Activated T-cell treated with anti-CD3 and anti-CD28 coated beads, Interleukin-2, amount 50 U/mL, for 72 hours (primary cell): ENCODE data around the gene DCC. TPM values are rescaled to one million over a fixed set of nuclear protein-coding genes. Genes with fewer than 3 reads are reported as not detected.

Source experiments
- ATAC-seq, 2 donors: fragments of 150-1000 bp; cut with Tn5 transposase; replicated peaks in 1 of 2; 2 replicates each; pipeline ENCODE4 v1.10.0; 2021; ENCODE audit warnings: moderate library complexity in 2 of 2, mild to moderate bottlenecking in 1 of 2
- DNase-seq, 2 donors: peaks; one replicate each; pipeline ENCODE4 v3.0.0; 2021 to 2022; ENCODE audit warnings: mixed read lengths in 1 of 2
- H3K27ac Mint-ChIP-seq: one replicate; pipeline ENCODE4 v1.8.0; 2022; ENCODE audit warnings: mild to moderate bottlenecking, moderate library complexity, mixed read lengths
- H3K27me3 Mint-ChIP-seq: one replicate; pipeline ENCODE4 v1.8.0; 2022; ENCODE audit warnings: low read depth, mixed read lengths
- H3K36me3 Mint-ChIP-seq, 2 donors: one replicate each; pipeline ENCODE4 v1.8.0; 2022; ENCODE audit warnings: mixed read lengths in 2 of 2, mild to moderate bottlenecking in 1 of 2; ENCODE audit not compliant: insufficient read depth in 2 of 2
- H3K4me1 Mint-ChIP-seq: one replicate; pipeline ENCODE4 v1.8.0; 2022; ENCODE audit warnings: low read depth, mixed read lengths
- H3K4me3 Mint-ChIP-seq, 2 donors: one replicate each; pipeline ENCODE4 v1.8.0; 2022; ENCODE audit warnings: mild to moderate bottlenecking in 2 of 2, mixed read lengths in 2 of 2, moderate library complexity in 2 of 2
- H3K9me3 Mint-ChIP-seq, 2 donors: one replicate each; pipeline ENCODE4 v1.8.0; 2022; ENCODE audit warnings: mixed read lengths in 2 of 2
- total RNA-seq, 2 donors: library from RNA; stranded (reverse); gene quantifications; one replicate each; pipeline ENCODE4 v1.2.3, GENCODE V29; 2022

The DCC gene
- total RNA-seq, 2 donors from 2014 or later = not detected

DNA sequence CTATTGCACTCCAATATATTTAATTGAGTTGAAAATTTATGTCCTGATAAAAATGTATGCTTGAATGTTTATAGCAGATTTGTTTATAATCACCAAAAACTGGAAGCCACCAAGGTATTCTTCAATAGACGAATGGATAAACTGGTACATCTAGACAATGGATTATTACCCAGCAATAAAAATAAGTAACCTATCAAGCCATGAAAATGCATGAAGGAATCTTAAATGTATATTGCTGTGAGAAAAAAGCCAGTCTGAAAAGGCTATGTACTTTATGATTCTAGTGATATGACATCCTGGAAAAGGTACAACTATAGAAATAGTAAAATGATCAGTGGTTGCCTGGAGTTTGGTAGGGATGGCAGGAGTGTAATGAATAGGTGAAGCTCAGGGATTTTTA is 580.7 kb downstream of the DCC start:
- Mint-ChIP-seq H3K4me1 (no peaks in the 10 kb centered on the region), H3K4me3 (no peak overlapping the region), H3K27ac (no peak overlapping the region), H3K27me3 (no peaks in the 10 kb centered on the region), H3K36me3 (peaks cover 0 to 2% of the 10 kb centered on the region in 2 donors), H3K9me3 (peaks cover 0 to 3% of the 10 kb centered on the region in 2 donors)
- no peak for ATAC-seq
- no peak for DNase-seq

DNA sequence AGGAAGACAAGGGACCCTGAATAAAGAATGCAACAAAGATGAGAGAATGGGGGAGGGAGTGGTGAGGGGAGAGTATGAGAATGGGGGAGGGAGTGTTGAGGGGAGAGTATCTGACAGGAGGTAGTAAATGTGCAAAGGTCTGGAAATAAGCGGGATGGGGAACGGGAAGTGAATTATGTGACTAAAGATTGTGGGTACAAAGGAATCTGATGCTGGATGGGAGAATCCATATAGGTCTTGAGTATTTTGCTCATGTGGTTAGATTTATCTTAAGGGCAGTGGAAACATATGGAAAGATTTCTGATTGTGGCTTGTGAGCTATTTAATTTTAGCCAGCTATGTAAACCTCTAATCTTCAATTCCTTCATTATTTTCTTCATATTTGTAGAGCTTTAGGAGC is 593.4 kb downstream of the DCC start:
- H3K27me3 Mint-ChIP-seq = no peaks in the 10 kb centered on the region
- DNase-seq (no peak), ATAC-seq (no peak)
- H3K4me3 Mint-ChIP-seq = no peak overlapping the region
- H3K9me3 Mint-ChIP-seq = peaks cover 6% of the 10 kb centered on the region in 2 donors
- no peaks in the 10 kb centered on the region for H3K4me1 Mint-ChIP-seq
- no peaks in the 10 kb centered on the region for H3K36me3 Mint-ChIP-seq
- H3K27ac Mint-ChIP-seq = no peak overlapping the region

DNA sequence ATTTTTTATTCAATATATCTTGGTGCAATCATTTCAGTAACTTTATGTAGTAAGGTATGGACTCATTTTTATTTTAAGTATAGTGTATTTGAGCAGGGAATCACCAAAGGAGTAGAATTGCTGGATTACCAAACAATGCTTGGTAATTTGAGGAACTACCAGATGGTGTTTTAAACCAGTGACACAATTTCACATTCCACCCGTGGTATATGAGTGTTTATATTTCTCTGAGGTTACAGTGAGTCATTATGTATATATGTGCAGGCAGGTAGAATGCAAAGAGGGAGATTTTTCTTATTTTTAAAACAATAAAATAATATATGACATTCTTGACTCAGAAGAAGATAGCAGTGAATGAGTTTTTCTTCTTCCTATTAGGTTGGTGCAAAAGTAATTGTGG is 596.9 kb downstream of the DCC start:
- Mint-ChIP-seq H3K9me3 (peaks cover 10 to 11% of the 10 kb centered on the region in 2 donors), H3K4me1 (no peaks in the 10 kb centered on the region), H3K27ac (no peak overlapping the region), H3K4me3 (no peak overlapping the region), H3K36me3 (no peaks in the 10 kb centered on the region), H3K27me3 (no peaks in the 10 kb centered on the region)
- no peak for DNase-seq
- ATAC-seq = no peak

DNA sequence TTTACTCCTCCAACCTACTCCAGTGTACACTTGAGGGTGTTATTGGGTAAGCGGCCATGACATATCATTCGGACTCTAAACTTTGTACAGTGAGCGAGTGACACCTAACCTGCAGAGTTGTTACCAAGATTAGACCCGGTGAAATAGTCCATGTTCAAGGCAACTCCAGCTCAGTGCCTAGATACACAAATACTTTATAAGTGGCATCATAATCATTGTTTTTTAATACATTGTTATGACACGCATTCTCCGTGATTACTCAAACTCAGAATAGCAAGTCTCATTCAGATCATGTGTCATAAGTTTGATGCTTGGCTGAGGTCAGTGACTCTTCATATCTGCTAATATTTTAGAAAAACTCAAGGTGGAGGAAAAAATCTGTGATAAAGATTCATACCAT is 597.8 kb downstream of the DCC start:
- no peak overlapping the region for H3K4me3 Mint-ChIP-seq
- H3K4me1 Mint-ChIP-seq = no peaks in the 10 kb centered on the region
- no peak for DNase-seq
- no peak for ATAC-seq
- no peak overlapping the region for H3K27ac Mint-ChIP-seq
- H3K36me3 Mint-ChIP-seq = no peaks in the 10 kb centered on the region
- H3K9me3 Mint-ChIP-seq = peaks cover 10 to 11% of the 10 kb centered on the region in 2 donors
- no peaks in the 10 kb centered on the region for H3K27me3 Mint-ChIP-seq

DNA sequence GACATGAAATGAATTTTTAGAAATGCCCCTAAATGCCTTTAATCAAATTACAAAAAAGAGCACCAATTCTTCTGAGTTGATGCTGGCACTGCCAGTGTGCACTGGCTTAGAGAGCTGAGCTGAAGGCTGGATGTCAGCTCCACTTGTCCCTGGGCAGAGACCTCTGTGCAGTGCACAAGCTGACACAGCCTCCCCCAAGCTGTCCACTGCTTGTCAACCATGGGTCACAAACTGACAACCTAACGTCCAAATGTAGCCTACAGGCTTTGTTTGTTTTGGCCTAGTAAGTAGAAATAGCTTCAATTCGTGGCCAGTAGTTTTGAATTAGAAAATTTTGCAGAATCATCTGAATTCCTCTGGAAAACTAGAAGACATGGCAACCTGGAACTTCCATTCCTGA is 605.6 kb downstream of the DCC start:
- Mint-ChIP-seq H3K9me3 (peaks cover 0 to 4% of the 10 kb centered on the region in 2 donors), H3K27me3 (no peaks in the 10 kb centered on the region)
- ATAC-seq = no peak

DNA sequence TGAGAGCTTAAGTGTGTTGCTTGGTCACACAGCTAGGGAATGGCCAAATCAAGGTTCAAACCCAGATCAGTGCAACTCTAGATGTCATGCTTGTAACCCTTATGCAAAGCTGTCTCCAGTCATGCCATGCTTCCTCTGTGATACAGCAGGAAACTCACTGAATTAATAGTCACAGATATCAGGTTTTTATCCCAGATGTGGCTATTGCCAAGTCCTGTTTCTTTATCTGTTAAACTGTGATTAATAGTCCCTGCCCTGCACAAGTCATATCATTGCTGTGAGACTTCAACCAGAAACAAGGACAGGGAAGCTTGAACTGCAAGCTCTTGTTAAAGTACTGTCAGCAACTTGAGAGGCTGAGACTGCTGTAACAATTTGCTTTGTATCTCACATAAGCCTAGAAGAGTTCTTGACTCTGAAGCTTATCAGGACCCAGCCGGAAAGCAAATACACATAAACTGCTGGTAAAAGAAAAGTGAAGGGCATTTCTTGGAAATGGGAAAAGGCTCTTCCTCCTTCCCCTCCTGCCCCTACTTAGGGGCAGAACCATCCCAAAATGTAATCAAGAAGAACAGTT is 609.0 kb downstream of the DCC start:
- no peak overlapping the region for H3K27ac Mint-ChIP-seq
- no peaks in the 10 kb centered on the region for H3K27me3 Mint-ChIP-seq
- peaks cover under 1 to 4% of the 10 kb centered on the region in 2 donors for H3K9me3 Mint-ChIP-seq
- H3K4me1 Mint-ChIP-seq = no peaks in the 10 kb centered on the region
- DNase-seq (no peak), ATAC-seq (no peak)
- no peaks in the 10 kb centered on the region for H3K36me3 Mint-ChIP-seq
- no peak overlapping the region for H3K4me3 Mint-ChIP-seq

More for the DNA sequence above, 605.6 kb downstream of the DCC start:
- Mint-ChIP-seq H3K4me1 (no peaks in the 10 kb centered on the region), H3K27ac (no peak overlapping the region), H3K36me3 (no peaks in the 10 kb centered on the region), H3K4me3 (no peak overlapping the region)
- no peak for DNase-seq

DNA sequence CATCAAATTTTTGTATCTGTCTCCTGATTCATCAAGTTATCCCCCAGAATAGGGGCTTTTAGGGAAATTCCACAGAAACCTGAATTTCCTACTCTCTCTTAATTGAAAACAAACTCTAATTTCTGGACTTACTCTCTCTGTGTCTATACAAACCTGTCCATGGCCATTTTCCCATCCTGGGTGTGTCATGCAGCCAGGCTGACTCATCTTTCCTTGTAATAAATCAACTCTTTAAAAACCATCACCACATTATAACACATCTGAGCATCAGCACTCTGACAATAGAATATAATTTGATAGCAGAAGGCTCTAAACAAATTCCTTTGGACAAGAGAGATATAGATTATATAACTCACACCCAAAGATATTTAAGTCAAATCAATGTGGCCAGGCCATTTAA is 610.2 kb downstream of the DCC start:
- Mint-ChIP-seq H3K4me3 (no peak overlapping the region), H3K4me1 (no peaks in the 10 kb centered on the region), H3K9me3 (peaks cover 2 to 4% of the 10 kb centered on the region in 2 donors), H3K36me3 (no peaks in the 10 kb centered on the region), H3K27me3 (no peaks in the 10 kb centered on the region), H3K27ac (no peak overlapping the region)
- no peak for DNase-seq
- no peak for ATAC-seq

DNA sequence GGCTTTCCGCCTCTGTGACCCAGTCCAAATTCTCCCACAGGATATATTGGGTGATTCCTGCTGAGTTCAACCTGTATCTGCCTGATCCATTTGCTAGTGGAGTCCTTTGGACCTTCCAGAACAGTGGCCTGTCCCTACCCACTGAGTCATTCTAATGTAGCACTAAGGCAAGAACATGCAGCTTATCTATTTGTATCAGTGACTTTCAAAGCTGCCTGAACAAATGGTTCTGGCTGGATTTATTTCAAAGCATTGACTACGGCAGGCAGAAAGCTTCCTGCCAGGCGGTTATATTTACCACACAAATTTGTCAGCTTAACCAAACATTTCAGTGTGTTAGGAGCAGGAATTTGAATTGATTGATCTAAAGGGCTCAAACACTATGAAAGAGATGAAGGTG is 613.4 kb downstream of the DCC start:
- Mint-ChIP-seq H3K36me3 (peaks cover 0 to 3% of the 10 kb centered on the region in 2 donors), H3K4me3 (no peak overlapping the region), H3K4me1 (no peaks in the 10 kb centered on the region), H3K9me3 (peaks cover 0 to 2% of the 10 kb centered on the region in 2 donors), H3K27ac (no peak overlapping the region), H3K27me3 (no peaks in the 10 kb centered on the region)
- no peak for DNase-seq
- ATAC-seq = no peak

DNA sequence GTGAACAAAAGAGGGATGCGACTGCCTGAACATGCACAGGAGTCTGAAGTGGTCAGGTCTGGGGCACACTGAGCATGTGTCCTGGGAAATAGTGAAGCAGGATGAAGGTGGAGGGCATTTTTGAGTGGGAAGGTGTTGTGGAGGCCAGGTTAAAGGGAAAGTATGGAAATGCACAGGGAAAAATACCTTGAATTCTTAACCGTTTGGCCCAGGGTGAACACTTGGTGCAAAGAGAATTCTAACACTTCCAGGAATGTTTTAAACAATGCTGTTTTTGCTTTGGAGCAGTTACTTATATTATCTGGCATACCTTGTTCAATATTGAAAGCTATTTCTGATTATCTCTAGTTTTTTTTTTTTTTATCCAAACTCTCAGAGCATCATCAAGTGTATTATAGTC is 623.5 kb downstream of the DCC start:
- no peak for DNase-seq
- Mint-ChIP-seq H3K36me3 (no peaks in the 10 kb centered on the region), H3K4me1 (no peaks in the 10 kb centered on the region), H3K9me3 (peaks cover 2 to 4% of the 10 kb centered on the region in 2 donors), H3K27me3 (no peaks in the 10 kb centered on the region), H3K27ac (no peak overlapping the region), H3K4me3 (no peak overlapping the region)
- no peak for ATAC-seq

DNA sequence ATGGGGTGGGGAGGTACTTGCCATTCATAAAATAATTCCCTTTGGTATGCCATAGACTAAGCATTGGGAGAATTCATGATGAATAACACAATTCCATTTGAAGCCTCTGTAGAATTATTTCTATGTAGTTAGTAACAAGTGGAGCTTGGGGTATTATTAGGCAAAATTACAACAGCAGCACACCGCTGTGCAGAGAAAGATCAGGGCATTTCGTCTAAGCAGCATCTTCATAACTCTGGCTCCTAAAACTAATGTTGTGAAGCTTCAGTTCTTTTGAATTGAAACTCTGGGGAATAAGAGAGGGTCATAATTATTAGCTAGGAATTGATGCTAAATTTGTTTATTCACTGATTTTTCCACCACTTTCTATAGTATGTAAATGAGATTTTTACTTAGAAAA is 630.7 kb downstream of the DCC start:
- no peak overlapping the region for H3K27ac Mint-ChIP-seq
- DNase-seq = no peak
- no peak overlapping the region for H3K4me3 Mint-ChIP-seq
- H3K27me3 Mint-ChIP-seq = no peaks in the 10 kb centered on the region
- no peaks in the 10 kb centered on the region for H3K4me1 Mint-ChIP-seq
- no peak for ATAC-seq
- no peaks in the 10 kb centered on the region for H3K36me3 Mint-ChIP-seq
- peaks cover 5 to 8% of the 10 kb centered on the region in 2 donors for H3K9me3 Mint-ChIP-seq

DNA sequence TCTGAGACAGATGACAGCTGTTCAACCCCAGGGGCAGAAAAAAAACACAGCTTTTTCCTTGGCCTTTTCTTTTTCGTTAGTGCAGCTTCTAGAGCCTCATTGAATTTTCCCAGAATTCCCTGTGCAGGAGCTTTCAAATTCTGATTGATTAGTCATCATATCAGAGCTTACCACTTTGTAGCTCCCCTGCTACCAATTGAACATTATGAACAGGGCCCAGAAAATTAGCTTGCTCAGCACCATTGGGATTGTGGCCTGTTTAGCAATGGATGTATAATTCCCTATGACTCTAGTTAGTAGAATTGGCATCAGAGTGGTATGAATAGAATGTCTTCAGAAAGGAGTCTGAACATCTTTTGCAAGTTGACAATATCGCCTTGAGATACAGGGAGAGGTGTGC is 631.1 kb downstream of the DCC start:
- no peaks in the 10 kb centered on the region for H3K27me3 Mint-ChIP-seq
- peaks cover 5 to 8% of the 10 kb centered on the region in 2 donors for H3K9me3 Mint-ChIP-seq
- no peaks in the 10 kb centered on the region for H3K36me3 Mint-ChIP-seq
- H3K4me1 Mint-ChIP-seq = no peaks in the 10 kb centered on the region
- no peak overlapping the region for H3K4me3 Mint-ChIP-seq
- DNase-seq (no peak), ATAC-seq (no peak)
- no peak overlapping the region for H3K27ac Mint-ChIP-seq

DNA sequence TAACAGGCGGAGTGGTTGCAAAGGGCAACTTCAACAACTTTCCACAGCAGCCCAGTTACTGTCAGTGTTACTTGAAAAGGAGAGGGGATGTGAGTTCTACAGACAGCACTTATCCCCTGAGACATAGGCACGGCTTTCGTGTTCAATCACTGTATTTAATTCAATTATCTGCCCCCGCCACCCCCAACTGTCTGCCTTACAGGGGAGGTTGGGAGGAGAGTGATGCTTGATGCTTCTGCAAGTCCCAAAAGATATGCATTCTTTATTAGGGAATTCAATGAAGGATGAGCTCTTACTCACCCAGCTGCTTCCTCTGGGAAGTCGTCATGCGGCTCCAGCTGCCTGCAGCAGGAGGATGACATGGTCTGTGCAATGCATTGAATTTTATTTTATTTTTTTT is 639.9 kb downstream of the DCC start:
- ATAC-seq = no peak
- Mint-ChIP-seq H3K36me3 (no peaks in the 10 kb centered on the region), H3K27me3 (no peaks in the 10 kb centered on the region), H3K4me1 (no peaks in the 10 kb centered on the region), H3K27ac (no peak overlapping the region), H3K9me3 (peaks cover 7 to 8% of the 10 kb centered on the region in 2 donors), H3K4me3 (no peak overlapping the region)
- no peak for DNase-seq

DNA sequence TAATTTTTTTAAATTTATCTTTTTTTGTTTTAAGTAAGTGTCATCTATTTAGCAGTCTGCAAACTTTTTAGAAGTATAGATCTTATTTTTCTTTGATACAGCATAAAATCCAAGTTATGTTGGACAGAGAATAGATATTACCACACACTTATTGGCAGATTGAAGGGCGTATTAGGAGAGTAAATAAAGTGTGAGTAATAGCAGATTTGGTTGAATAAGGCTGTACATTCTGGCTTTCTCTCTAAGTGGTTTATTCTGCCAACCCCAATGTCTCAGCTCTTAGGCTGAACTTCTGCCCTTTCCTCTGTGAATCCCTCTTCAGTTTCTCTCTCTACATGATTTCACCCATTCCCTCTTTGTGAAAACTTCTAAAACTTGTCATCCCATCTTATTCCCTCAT is 651.2 kb downstream of the DCC start:
- H3K36me3 Mint-ChIP-seq = no peaks in the 10 kb centered on the region
- no peak for DNase-seq
- H3K27ac Mint-ChIP-seq = no peak overlapping the region
- H3K27me3 Mint-ChIP-seq = no peaks in the 10 kb centered on the region
- peaks cover 3 to 6% of the 10 kb centered on the region in 2 donors for H3K9me3 Mint-ChIP-seq
- no peaks in the 10 kb centered on the region for H3K4me1 Mint-ChIP-seq
- no peak overlapping the region for H3K4me3 Mint-ChIP-seq
- no peak for ATAC-seq

DNA sequence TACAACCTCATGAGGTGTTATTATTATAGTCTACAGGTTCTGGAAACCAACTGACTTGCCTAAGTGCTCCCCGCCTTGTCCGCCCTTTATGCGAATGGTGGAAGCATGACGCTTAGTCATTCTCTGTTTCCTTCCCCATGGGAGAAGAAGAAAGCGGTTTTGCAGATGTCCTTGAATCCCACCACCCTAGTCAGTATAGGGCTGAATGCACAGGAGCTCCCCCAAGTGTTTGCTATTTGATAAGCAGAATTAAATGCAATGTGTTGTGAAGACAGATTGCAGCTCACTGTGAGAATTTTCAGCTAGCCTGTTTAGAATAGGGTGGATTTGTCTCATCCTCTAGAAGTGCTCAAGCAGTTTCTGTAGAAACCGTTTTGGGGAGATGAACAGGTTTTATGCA is 652.0 kb downstream of the DCC start:
- no peaks in the 10 kb centered on the region for H3K4me1 Mint-ChIP-seq
- H3K27ac Mint-ChIP-seq = no peak overlapping the region
- no peaks in the 10 kb centered on the region for H3K36me3 Mint-ChIP-seq
- DNase-seq = no peak
- peaks cover 3 to 6% of the 10 kb centered on the region in 2 donors for H3K9me3 Mint-ChIP-seq
- ATAC-seq = no peak
- no peak overlapping the region for H3K4me3 Mint-ChIP-seq
- no peaks in the 10 kb centered on the region for H3K27me3 Mint-ChIP-seq
